Nephron (organoid): ENCODE results near the gene LRRC10B.

ENCODE experiments used
- H3K27ac Mint-ChIP-seq, 3 experiments: 2 replicates each; pipeline ENCODE4 v1.8.0; 2020; ENCODE audit warnings: mixed read lengths in 3 of 3, mild to moderate bottlenecking in 2 of 3, moderate library complexity in 1 of 3
- H3K27me3 Mint-ChIP-seq: 2 replicates; pipeline ENCODE4 v1.8.0; 2021; ENCODE audit warnings: low read depth, mild to moderate bottlenecking, moderate library complexity, mixed read lengths
- H3K36me3 Mint-ChIP-seq: 2 replicates; pipeline ENCODE4 v1.8.0; 2020; ENCODE audit warnings: low read depth, mixed read lengths
- H3K4me1 Mint-ChIP-seq: 2 replicates; pipeline ENCODE4 v1.8.0; 2020; ENCODE audit warnings: mixed read lengths
- H3K4me3 Mint-ChIP-seq, 3 experiments: 2 replicates each; pipeline ENCODE4 v1.8.0; 2020; ENCODE audit warnings: mild to moderate bottlenecking in 3 of 3, mixed read lengths in 3 of 3, moderate library complexity in 2 of 3
- H3K9me3 Mint-ChIP-seq: 2 replicates; pipeline ENCODE4 v1.8.0; 2020; ENCODE audit warnings: mixed read lengths
- CTCF ChIP-seq, 3 experiments: fragments of 200-600 bp; sonication (generic); IDR thresholded peaks; one replicate each; pipeline ENCODE4 v1.5.0; 2021; ENCODE audit warnings: antibody characterized with exemption in 3 of 3; ENCODE audit not compliant: unreplicated experiment in 3 of 3

Gene LRRC10B

GRCh38 chr11:61518032-61518795 is 9.7 kb downstream of the LRRC10B start:
- TF ChIP-seq CTCF (IDR thresholded peaks at IDR 0.05; ENCODE audit: unreplicated experiment in 3 of 3), result no peak
- no peaks in the 10 kb centered on the region for H3K9me3 Mint-ChIP-seq
- H3K4me1 Mint-ChIP-seq, result peaks cover 10% of the 10 kb centered on the region
- H3K4me3 Mint-ChIP-seq, result no peak overlapping the region
- H3K36me3 Mint-ChIP-seq, result no peaks in the 10 kb centered on the region
- no peak overlapping the region for H3K27ac Mint-ChIP-seq
- peaks cover 36% of the 10 kb centered on the region for H3K27me3 Mint-ChIP-seq

GRCh38 chr11:61522881-61523280 is 14.3 kb downstream of the LRRC10B start:
- H3K27me3 Mint-ChIP-seq, result peaks cover 19% of the 10 kb centered on the region
- no peak overlapping the region for H3K4me3 Mint-ChIP-seq
- H3K36me3 Mint-ChIP-seq, result no peaks in the 10 kb centered on the region
- no peak for TF ChIP-seq CTCF (IDR thresholded peaks at IDR 0.05; ENCODE audit: unreplicated experiment in 3 of 3)
- H3K27ac Mint-ChIP-seq, result no peak overlapping the region
- H3K4me1 Mint-ChIP-seq, result peaks cover 14% of the 10 kb centered on the region
- H3K9me3 Mint-ChIP-seq, result no peaks in the 10 kb centered on the region

GRCh38 chr11:61524446-61524845 is 15.9 kb downstream of the LRRC10B start:
- no peak overlapping the region for H3K27ac Mint-ChIP-seq
- H3K4me3 Mint-ChIP-seq, result no peak overlapping the region
- no peaks in the 10 kb centered on the region for H3K9me3 Mint-ChIP-seq
- peaks cover 26% of the 10 kb centered on the region for H3K4me1 Mint-ChIP-seq
- peaks cover 10% of the 10 kb centered on the region for H3K27me3 Mint-ChIP-seq
- no peak for TF ChIP-seq CTCF (IDR thresholded peaks at IDR 0.05; ENCODE audit: unreplicated experiment in 3 of 3)
- no peaks in the 10 kb centered on the region for H3K36me3 Mint-ChIP-seq

- H3K27ac Mint-ChIP-seq, result no peak overlapping the region
- no peaks in the 10 kb centered on the region for H3K36me3 Mint-ChIP-seq
- H3K4me1 Mint-ChIP-seq, result peaks cover 28% of the 10 kb centered on the region
- no peaks in the 10 kb centered on the region for H3K9me3 Mint-ChIP-seq
- peaks cover 9% of the 10 kb centered on the region for H3K27me3 Mint-ChIP-seq
- TF ChIP-seq CTCF (IDR thresholded peaks at IDR 0.05; ENCODE audit: unreplicated experiment in 3 of 3), result no peak
- no peak overlapping the region for H3K4me3 Mint-ChIP-seq
Measured at GRCh38 chr11:61524963-61525587, 16.5 kb downstream of the LRRC10B start.

- Mint-ChIP-seq H3K4me3 (no peak overlapping the region), H3K4me1 (peaks cover 28% of the 10 kb centered on the region), H3K27me3 (peaks cover 9% of the 10 kb centered on the region), H3K9me3 (no peaks in the 10 kb centered on the region), H3K36me3 (no peaks in the 10 kb centered on the region), H3K27ac (no peak overlapping the region)
- no peak for TF ChIP-seq CTCF (IDR thresholded peaks at IDR 0.05; ENCODE audit: unreplicated experiment in 3 of 3)
Measured at GRCh38 chr11:61526229-61526628, 17.7 kb downstream of the LRRC10B start.
